ENCODE measurements around the gene TM9SF3. TPM values are rescaled to one million over a fixed set of nuclear protein-coding genes. Genes with fewer than 3 reads are reported as not detected.

Gene TM9SF3
- polyA plus RNA-seq, 2 of the 4 experiments (the other 2 are of a cell fraction): 92.9 to 138 TPM

- ATAC-seq (no peak), DNase-seq (ENCODE audit: low read depth in 1 of 2, low spot score in 1 of 2) (no peak), FAIRE-seq (no peak)
- no peak overlapping the region for H3K4me2 ChIP-seq
- no peaks in the 10 kb centered on the region for H3K4me1 ChIP-seq
- WGBS (ENCODE audit: missing lambda C conversion rate): 42% methylated on average over 9 of the region's 9 CpGs
- POLR2A ChIA-PET: no interaction called here
- CTCF ChIA-PET: interaction anchor here (1.2 kb wide), 1 partner anchor 9 kb away, joined by 4 read pairs; no protein-coding TSS in a partner anchor
- H3K4me3 ChIP-seq: no peak overlapping the region
- no peak overlapping the region for H3K27ac ChIP-seq
- peaks cover 4% of the 10 kb centered on the region; the same call in 1 of the 3 replicates for H3K9me3 ChIP-seq
- no peak for TF ChIP-seq ZNF302 (CRISPR knock-in tag; IDR thresholded peaks at IDR 0.05)
These were observed 112.9 kb downstream of the TM9SF3 start for GRCh38 chr10:96473866-96474265.

DNA sequence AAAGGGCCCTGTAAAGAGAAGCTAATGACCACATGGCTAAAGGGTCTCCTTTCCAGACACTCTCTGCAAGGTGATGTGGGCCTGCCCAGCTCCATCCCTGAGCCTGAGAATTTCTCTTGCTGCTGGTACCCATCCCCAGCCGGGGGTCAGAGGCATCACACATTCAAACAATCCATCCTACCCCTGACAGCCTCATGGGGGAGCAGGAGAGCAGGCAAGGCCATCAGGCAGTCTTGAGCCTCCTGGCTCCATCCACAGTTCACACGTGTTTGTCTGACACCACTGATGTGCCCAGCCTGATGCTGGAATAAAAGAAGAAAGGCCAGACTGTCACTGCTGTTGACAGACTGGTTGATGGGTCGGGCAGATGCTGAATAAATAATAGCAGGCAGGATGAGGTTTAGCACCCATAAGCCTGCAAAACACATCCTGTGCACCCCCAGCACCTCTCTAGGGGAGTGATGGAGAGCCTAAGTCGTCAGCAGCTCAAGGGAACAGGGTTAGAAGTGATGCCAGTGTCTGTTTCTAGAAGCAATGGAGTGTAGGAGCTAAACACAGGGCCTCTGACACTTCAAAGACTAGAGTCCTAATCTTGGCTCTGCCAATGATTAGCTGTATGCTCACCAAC, 116.6 kb downstream of the TM9SF3 start:
- peak; percentile 32 for TF ChIP-seq CTCF (IDR thresholded peaks at IDR 0.05)
- TF ChIP-seq, protein P1, sequence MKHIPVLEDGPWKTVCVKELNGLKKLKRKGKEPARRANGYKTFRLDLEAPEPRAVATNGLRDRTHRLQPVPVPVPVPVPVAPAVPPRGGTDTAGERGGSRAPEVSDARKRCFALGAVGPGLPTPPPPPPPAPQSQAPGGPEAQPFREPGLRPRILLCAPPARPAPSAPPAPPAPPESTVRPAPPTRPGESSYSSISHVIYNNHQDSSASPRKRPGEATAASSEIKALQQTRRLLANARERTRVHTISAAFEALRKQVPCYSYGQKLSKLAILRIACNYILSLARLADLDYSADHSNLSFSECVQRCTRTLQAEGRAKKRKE (CRISPR knock-in tag; IDR thresholded peaks at IDR 0.05; ENCODE audit: low read depth): no peak
- TF ChIP-seq RFX5 (IDR thresholded peaks at IDR 0.05): no peak
- TF ChIP-seq HMGXB4 (CRISPR knock-in tag; IDR thresholded peaks at IDR 0.05; ENCODE audit: borderline replicate concordance): no peak
- TF ChIP-seq RNF2 (IDR thresholded peaks at IDR 0.05; ENCODE audit: borderline replicate concordance, low read depth): no peak
- no peak for TF ChIP-seq TFCP2L1 (CRISPR knock-in tag; IDR thresholded peaks at IDR 0.05)
- TF ChIP-seq FOSL2 (IDR thresholded peaks at IDR 0.05): no peak
- no peak for TF ChIP-seq FOSL2 (CRISPR knock-in tag; IDR thresholded peaks at IDR 0.05)
- no peak for TF ChIP-seq GATA3 (IDR thresholded peaks at IDR 0.05; ENCODE audit: borderline replicate concordance)
- TF ChIP-seq RARB (CRISPR knock-in tag; IDR thresholded peaks at IDR 0.05): no peak
- TF ChIP-seq CEBPB (IDR thresholded peaks at IDR 0.05): no peak
- no peak for TF ChIP-seq MAFK (IDR thresholded peaks at IDR 0.05; ENCODE audit: partially characterized antibody)
- no peak for TF ChIP-seq REST (IDR thresholded peaks at IDR 0.05)
- peak; percentile 23 to 33; a peak in 2 of 5 replicates for TF ChIP-seq RAD21 (conservative IDR thresholded peaks at IDR 0.05 in 1 of 2, IDR thresholded peaks at IDR 0.05 in 1 of 2)
- TF ChIP-seq ESRRA (IDR thresholded peaks at IDR 0.05; ENCODE audit: borderline replicate concordance, low read length): no peak

More for the DNA sequence above, 116.6 kb downstream of the TM9SF3 start:
- Histone ChIP-seq H3K4me2 (no peak overlapping the region), H3K4me1 (no peaks in the 10 kb centered on the region), H3K27ac (no peak overlapping the region), H3K4me3 (no peak overlapping the region), H3K9me3 (peaks cover 4% of the 10 kb centered on the region; the same call in 1 of the 3 replicates)
- DNase-seq (ENCODE audit: low read depth in 1 of 2, low spot score in 1 of 2) (peak; percentile 44 to 51), ATAC-seq (peak; percentile 72 to 92; a peak in 5 of 6 replicates), FAIRE-seq (no peak)
- ChIA-PET CTCF (interaction anchor here (0.6 to 2.0 kb wide), 8 partner anchors 9 to 74 kb away, joined by 3 to 11 read pairs (median 4); partner anchors contain the start of gene TLL2), POLR2A (no interaction called here)
- 0% methylated on average over 4 of the region's 4 CpGs for WGBS (ENCODE audit: missing lambda C conversion rate)
